Measurements from ENCODE around the gene SLC25A23.

- TF ChIP-seq CTCF (IDR thresholded peaks at IDR 0.05) (no peak), POLR2A (IDR thresholded peaks at IDR 0.05) (no peak), POLR2AphosphoS5 (IDR thresholded peaks at IDR 0.05) (no peak)
Measured at GRCh38 chr19:6414793-6415590, 44.6 kb downstream of the SLC25A23 start.
